ENCODE data around the gene TARP.
"Not testable (repeated sequence)": the region's sequence is repeated elsewhere in the genome, so short reads cannot be mapped to it uniquely, and the experiment has no call there.

TARP gene

DNA sequence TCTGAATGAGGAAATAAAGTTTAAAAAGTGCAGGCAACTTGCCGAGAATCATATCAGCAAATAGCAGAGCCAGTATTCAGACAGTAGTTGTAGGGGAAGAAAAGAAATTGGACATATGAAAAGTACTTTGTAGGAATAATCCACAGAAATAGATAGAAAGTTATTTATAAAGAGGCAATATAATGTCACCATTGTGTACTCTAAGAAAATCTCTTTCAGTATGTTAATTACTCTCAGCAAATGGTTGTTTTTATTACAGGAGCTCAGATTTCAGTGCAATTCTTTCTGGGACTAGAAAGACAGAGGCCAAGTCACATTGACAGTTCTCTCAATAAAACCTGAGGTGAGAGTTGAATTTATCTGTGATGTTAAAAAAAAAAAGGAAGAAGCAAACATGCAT, 10.2 kb downstream of the TARP start:
- POLR2A ChIA-PET (ENCODE audit: unreplicated experiment); H3K4me3 ChIP-seq; H3F3A ChIP-seq (ENCODE audit: insufficient read depth, low read depth); H3K4me2 ChIP-seq; H3K79me2 ChIP-seq (ENCODE audit: low read depth); H3K9me2 ChIP-seq (ENCODE audit: insufficient read depth); intact Hi-C loops (cut with micrococcal nuclease; ENCODE audit: unreplicated experiment); H3K9me3 ChIP-seq (ENCODE audit: insufficient read depth, low read depth); H4K20me1 ChIP-seq (ENCODE audit: insufficient read depth); CTCF ChIA-PET; H3K4me1 ChIP-seq (replicated peaks; ENCODE audit: insufficient read depth); H2AFZ ChIP-seq; H3K27ac ChIP-seq; H3K36me3 ChIP-seq (ENCODE audit: low read depth); BruUV-seq (replicated peaks); DNase-seq: not testable (repeated sequence)
- H3K27me3 ChIP-seq (ENCODE audit: insufficient read depth, low read depth): peaks cover 67% of the 10 kb centered on the region

DNA sequence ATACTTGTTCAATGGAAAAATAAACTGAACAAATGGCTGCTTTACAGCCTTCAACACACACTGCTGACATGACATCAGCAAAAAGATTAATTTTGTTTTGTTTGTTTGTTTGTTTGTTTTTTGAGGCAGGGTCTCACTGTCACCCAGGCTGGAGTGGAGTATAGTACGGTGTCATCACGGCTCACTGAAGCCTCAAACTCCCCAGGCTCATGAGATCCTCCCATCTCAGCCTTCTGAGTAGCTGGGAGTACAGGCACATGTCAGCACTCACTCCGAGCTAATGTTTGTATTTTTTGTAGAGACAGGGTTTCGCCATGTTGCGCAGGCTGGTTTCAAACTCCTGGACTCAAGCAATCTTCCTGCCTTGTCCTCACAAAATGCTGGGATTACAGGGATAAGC, 10.9 kb downstream of the TARP start:
- Histone ChIP-seq H3K9me3 (ENCODE audit: insufficient read depth, low read depth) (no peaks in the 10 kb centered on the region), H3K9me2 (ENCODE audit: insufficient read depth) (no peaks in the 10 kb centered on the region), H3K79me2 (ENCODE audit: low read depth) (no peaks in the 10 kb centered on the region), H2AFZ (no peak overlapping the region), H4K20me1 (ENCODE audit: insufficient read depth) (no peaks in the 10 kb centered on the region), H3K27me3 (ENCODE audit: insufficient read depth, low read depth) (peaks cover 72% of the 10 kb centered on the region), H3K4me3 (no peak overlapping the region), H3F3A (ENCODE audit: insufficient read depth, low read depth) (no peaks in the 10 kb centered on the region), H3K4me1 (replicated peaks; ENCODE audit: insufficient read depth) (no peaks in the 10 kb centered on the region), H3K4me2 (no peak overlapping the region), H3K36me3 (ENCODE audit: low read depth) (no peaks in the 10 kb centered on the region), H3K27ac (no peak overlapping the region)
- intact Hi-C loops (cut with micrococcal nuclease; ENCODE audit: unreplicated experiment): no loop called here
- no peak for TF ChIP-seq EZH2 (IDR thresholded peaks at IDR 0.05; ENCODE audit: low read depth)
- TF ChIP-seq, protein P1, sequence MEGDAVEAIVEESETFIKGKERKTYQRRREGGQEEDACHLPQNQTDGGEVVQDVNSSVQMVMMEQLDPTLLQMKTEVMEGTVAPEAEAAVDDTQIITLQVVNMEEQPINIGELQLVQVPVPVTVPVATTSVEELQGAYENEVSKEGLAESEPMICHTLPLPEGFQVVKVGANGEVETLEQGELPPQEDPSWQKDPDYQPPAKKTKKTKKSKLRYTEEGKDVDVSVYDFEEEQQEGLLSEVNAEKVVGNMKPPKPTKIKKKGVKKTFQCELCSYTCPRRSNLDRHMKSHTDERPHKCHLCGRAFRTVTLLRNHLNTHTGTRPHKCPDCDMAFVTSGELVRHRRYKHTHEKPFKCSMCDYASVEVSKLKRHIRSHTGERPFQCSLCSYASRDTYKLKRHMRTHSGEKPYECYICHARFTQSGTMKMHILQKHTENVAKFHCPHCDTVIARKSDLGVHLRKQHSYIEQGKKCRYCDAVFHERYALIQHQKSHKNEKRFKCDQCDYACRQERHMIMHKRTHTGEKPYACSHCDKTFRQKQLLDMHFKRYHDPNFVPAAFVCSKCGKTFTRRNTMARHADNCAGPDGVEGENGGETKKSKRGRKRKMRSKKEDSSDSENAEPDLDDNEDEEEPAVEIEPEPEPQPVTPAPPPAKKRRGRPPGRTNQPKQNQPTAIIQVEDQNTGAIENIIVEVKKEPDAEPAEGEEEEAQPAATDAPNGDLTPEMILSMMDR (conservative IDR thresholded peaks at IDR 0.05): no peak
- DNase-seq: no peak
- POLR2A ChIA-PET (ENCODE audit: unreplicated experiment): no interaction called here
- CTCF ChIA-PET: no interaction called here
- BruUV-seq (replicated peaks): no TSS peak

DNA sequence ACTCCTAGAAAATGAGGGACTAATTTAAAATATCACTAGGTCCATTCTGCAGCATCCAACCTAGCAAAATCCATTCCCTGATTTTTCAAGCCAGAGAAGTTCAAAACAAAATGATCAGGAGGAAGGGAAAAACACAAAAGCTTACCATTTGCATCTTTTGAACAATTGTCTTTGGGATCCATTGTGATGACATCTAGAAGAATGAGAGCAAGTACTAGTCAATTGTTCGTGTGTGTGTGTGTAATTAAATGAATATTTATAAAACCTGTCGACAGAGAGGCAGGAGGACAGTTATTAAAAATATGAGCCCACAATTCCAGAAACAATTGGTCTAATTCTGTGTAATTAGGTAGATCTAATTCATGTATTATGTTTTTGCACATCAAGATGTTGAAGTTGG, 11.4 kb downstream of the TARP start:
- H3K4me2 ChIP-seq; H3F3A ChIP-seq (ENCODE audit: insufficient read depth, low read depth); H3K79me2 ChIP-seq (ENCODE audit: low read depth); H4K20me1 ChIP-seq (ENCODE audit: insufficient read depth); H3K4me3 ChIP-seq; H3K9me3 ChIP-seq (ENCODE audit: insufficient read depth, low read depth); H3K36me3 ChIP-seq (ENCODE audit: low read depth); H3K4me1 ChIP-seq (replicated peaks; ENCODE audit: insufficient read depth); POLR2A ChIA-PET (ENCODE audit: unreplicated experiment); intact Hi-C loops (cut with micrococcal nuclease; ENCODE audit: unreplicated experiment); DNase-seq; H2AFZ ChIP-seq; H3K9me2 ChIP-seq (ENCODE audit: insufficient read depth); H3K27ac ChIP-seq; CTCF ChIA-PET; BruUV-seq (replicated peaks): not testable (repeated sequence)
- peaks cover 77% of the 10 kb centered on the region for H3K27me3 ChIP-seq (ENCODE audit: insufficient read depth, low read depth)

DNA sequence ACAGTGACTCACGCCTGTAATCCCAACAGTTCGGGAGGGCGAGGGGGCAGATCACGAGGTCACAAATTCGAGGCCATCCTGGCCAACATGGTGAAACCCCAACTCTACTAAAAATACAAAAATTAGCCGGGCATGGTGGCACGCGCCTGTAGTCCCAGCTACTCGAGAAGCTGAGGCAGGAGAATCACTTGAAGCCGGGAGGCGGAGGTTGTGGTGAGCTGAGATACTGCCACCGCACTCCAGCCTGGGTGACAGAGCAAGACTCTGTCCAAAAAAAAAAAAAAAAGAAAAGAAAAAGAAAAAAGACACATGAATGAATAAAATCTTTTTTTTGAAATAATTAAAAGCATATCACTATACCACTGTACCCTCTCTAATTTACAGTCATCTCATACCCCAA, 11.8 kb downstream of the TARP start:
- H3K9me2 ChIP-seq (ENCODE audit: insufficient read depth); DNase-seq; POLR2A ChIA-PET (ENCODE audit: unreplicated experiment); H3K4me2 ChIP-seq; H3K27ac ChIP-seq; H3K4me1 ChIP-seq (replicated peaks; ENCODE audit: insufficient read depth); intact Hi-C loops (cut with micrococcal nuclease; ENCODE audit: unreplicated experiment); H3K36me3 ChIP-seq (ENCODE audit: low read depth); H3F3A ChIP-seq (ENCODE audit: insufficient read depth, low read depth); CTCF ChIA-PET; H3K79me2 ChIP-seq (ENCODE audit: low read depth); H3K9me3 ChIP-seq (ENCODE audit: insufficient read depth, low read depth); BruUV-seq (replicated peaks); H4K20me1 ChIP-seq (ENCODE audit: insufficient read depth); H3K4me3 ChIP-seq; H2AFZ ChIP-seq: not testable (repeated sequence)
- H3K27me3 ChIP-seq (ENCODE audit: insufficient read depth, low read depth): peaks cover 81% of the 10 kb centered on the region

DNA sequence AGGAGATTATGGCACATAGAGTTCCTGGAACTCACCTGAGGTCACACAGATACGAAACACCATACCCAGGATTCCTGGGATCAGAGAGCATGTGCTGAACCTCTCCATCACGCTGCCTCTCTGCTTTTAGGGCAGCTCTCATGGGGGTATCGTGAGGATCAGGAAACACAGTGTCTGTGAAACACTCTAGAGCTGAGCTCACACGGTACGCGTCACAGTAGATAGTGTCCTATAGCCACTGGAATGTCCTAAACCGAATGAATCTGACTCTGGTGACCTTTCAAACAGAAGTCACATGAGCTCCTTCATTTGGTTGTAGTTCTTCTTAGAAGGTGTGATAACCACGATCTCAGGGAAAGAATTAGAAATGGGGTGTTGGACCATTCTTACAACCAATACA, 14.3 kb downstream of the TARP start:
- H3K9me3 ChIP-seq (ENCODE audit: insufficient read depth, low read depth); H3F3A ChIP-seq (ENCODE audit: insufficient read depth, low read depth); H3K4me2 ChIP-seq; POLR2A ChIA-PET (ENCODE audit: unreplicated experiment); intact Hi-C loops (cut with micrococcal nuclease; ENCODE audit: unreplicated experiment); H3K4me3 ChIP-seq; H3K79me2 ChIP-seq (ENCODE audit: low read depth); H3K36me3 ChIP-seq (ENCODE audit: low read depth); H2AFZ ChIP-seq; H3K27ac ChIP-seq; H3K9me2 ChIP-seq (ENCODE audit: insufficient read depth); DNase-seq; H3K4me1 ChIP-seq (replicated peaks; ENCODE audit: insufficient read depth); CTCF ChIA-PET; H4K20me1 ChIP-seq (ENCODE audit: insufficient read depth); BruUV-seq (replicated peaks): not testable (repeated sequence)
- H3K27me3 ChIP-seq (ENCODE audit: insufficient read depth, low read depth): peaks cover 85% of the 10 kb centered on the region
